GM19467 (cell line): ENCODE data around the gene SLC25A20.
"Not testable (repeated sequence)": the region's sequence is repeated elsewhere in the genome, so short reads cannot be mapped to it uniquely, and the experiment has no call there.

Source experiments
- ATAC-seq: cut with Tn5 transposase; IDR thresholded peaks from one replicate; pipeline ENCODE4 v1.9.1; 2021; ENCODE audit warnings: mild to moderate bottlenecking, moderate library complexity; ENCODE audit not compliant: unreplicated experiment

Gene SLC25A20

GRCh38 chr3:48898383-48899234 lies at the start of gene SLC25A20:
TSS of gene SLC25A20 (minus strand) at chr3:48898882. CDS start at chr3:48898794, 88 bp downstream.
- peak; percentile 89 for ATAC-seq

GRCh38 chr3:48945891-48946549 lies 47.3 kb upstream of the SLC25A20 start:
- no peak for ATAC-seq

GRCh38 chr3:48945432-48945831 lies 46.8 kb upstream of the SLC25A20 start:
- no peak for ATAC-seq

- no peak for ATAC-seq
Measured at GRCh38 chr3:48938689-48939088, 40.0 kb upstream of the SLC25A20 start.

- no peak for ATAC-seq
Measured at GRCh38 chr3:48938156-48938555, 39.5 kb upstream of the SLC25A20 start.

GRCh38 chr3:48935530-48935929 lies 36.8 kb upstream of the SLC25A20 start:
- ATAC-seq: no peak

GRCh38 chr3:48934333-48934991 lies 35.8 kb upstream of the SLC25A20 start:
- ATAC-seq: no peak

GRCh38 chr3:48931944-48932580 lies 33.4 kb upstream of the SLC25A20 start:
- no peak for ATAC-seq

- ATAC-seq: no peak
Measured at GRCh38 chr3:48930590-48930989, 31.9 kb upstream of the SLC25A20 start.

GRCh38 chr3:48929358-48930035 lies 30.8 kb upstream of the SLC25A20 start:
- no peak for ATAC-seq

- ATAC-seq: no peak
Measured at GRCh38 chr3:48928679-48929078, 30.0 kb upstream of the SLC25A20 start.

- no peak for ATAC-seq
Measured at GRCh38 chr3:48927928-48928327, 29.2 kb upstream of the SLC25A20 start.

GRCh38 chr3:48926425-48927392 lies 28.0 kb upstream of the SLC25A20 start:
- ATAC-seq: no peak

- peak; percentile 11 for ATAC-seq
Measured at GRCh38 chr3:48919215-48920138, 20.8 kb upstream of the SLC25A20 start.

- ATAC-seq: peak; percentile 75
Measured at GRCh38 chr3:48918388-48919214, 19.9 kb upstream of the SLC25A20 start, which contains the start of gene ARIH2. TSS of gene ARIH2 (plus strand) at chr3:48918842. CDS start at chr3:48927559, 8,717 bp downstream.

GRCh38 chr3:48915296-48915695 lies 16.6 kb upstream of the SLC25A20 start:
- no peak for ATAC-seq

GRCh38 chr3:48907026-48907425 lies 8.3 kb upstream of the SLC25A20 start:
- not testable (repeated sequence) for ATAC-seq
